GM12878 (cell line): Measurements from ENCODE around the gene SSMEM1. TPM values are rescaled to one million over a fixed set of nuclear protein-coding genes. Genes with fewer than 3 reads are reported as not detected.

Source experiments
- ATAC-seq: fragments of 200-7000 bp; cut with Tn5 transposase; 3 replicates; pipeline ENCODE4 v1.9.1; 2020; ENCODE audit warnings: mild to moderate bottlenecking, moderate library complexity
- BruUV-seq: library from RNA; stranded (reverse); fragments of 400-500 nt; replicated peaks from 2 replicates; lab custom pipeline; 2021; lab: Mats Ljungman, UMichigan
- CTCF ChIA-PET: fragments of 300-600 bp; sonication (Branson Sonifier 250); formaldehyde crosslinking; extraction: SDS; loops from one replicate; lab custom pipeline; 2021; ENCODE audit warnings: inconsistent platforms; lab: Yijun Ruan, JAX
- POLR2A ChIA-PET: fragments of 350-600 bp; formaldehyde crosslinking; extraction: SDS; loops from one replicate; lab custom pipeline; 2021; ENCODE audit warnings: inconsistent platforms; lab: Charles Lee
- RAD21 ChIA-PET: fragments of 300-600 bp; sonication (Branson Sonifier 250); formaldehyde crosslinking; loops from one replicate; lab custom pipeline; 2023; ENCODE audit warnings: antibody characterized with exemption; ENCODE audit not compliant: unreplicated experiment; lab: Charles Lee
- SMC1A ChIA-PET: fragments of 300-600 bp; sonication (Branson Sonifier 250); formaldehyde crosslinking; loops from one replicate; lab custom pipeline; 2023; ENCODE audit not compliant: unreplicated experiment, uncharacterized antibody; lab: Charles Lee
- DNase-seq: peaks from one replicate; pipeline ENCODE4 v3.0.0-alpha.2; 2011; ENCODE audit warnings: low read depth, low spot score
- FAIRE-seq: peaks from 3 replicates; lab custom pipeline; 2011; peaks lifted over from hg19 to GRCh38; lab: Jason Lieb, UNC
- H2AFZ ChIP-seq: 2 replicates; pipeline ENCODE4 v1.6.0; 2011; ENCODE audit warnings: low read depth, low read length, control low read depth; ENCODE audit not compliant: control insufficient read depth
- H3K27ac ChIP-seq: 2 replicates; pipeline ENCODE4 v1.5.1; 2011; ENCODE audit warnings: control low read depth; ENCODE audit not compliant: control insufficient read depth, insufficient read depth
- H3K27me3 ChIP-seq, 2 experiments: replicated peaks in 1 of 2; 2 replicates each; pipeline versions ENCODE4 v1.6.0 to v1.6.1; 2011; ENCODE audit warnings: low read length in 1 of 2; ENCODE audit not compliant: control insufficient read depth in 2 of 2, insufficient read depth in 2 of 2
- H3K36me3 ChIP-seq, 2 experiments: 2 replicates each; pipeline ENCODE4 v1.5.1; 2011; ENCODE audit warnings: low read length in 1 of 2; ENCODE audit not compliant: control insufficient read depth in 2 of 2, insufficient read depth in 2 of 2
- H3K4me1 ChIP-seq: 2 replicates; pipeline ENCODE4 v1.6.1; 2011; ENCODE audit warnings: mild to moderate bottlenecking, low read length, moderate library complexity, mixed read lengths; ENCODE audit not compliant: control insufficient read depth, insufficient read depth
- H3K4me2 ChIP-seq: 2 replicates; pipeline ENCODE4 v1.6.0; 2011; ENCODE audit warnings: control low read depth; ENCODE audit not compliant: control insufficient read depth, insufficient read depth
- H3K4me3 ChIP-seq: fragments of 200-600 bp; sonication (generic); 2 replicates; pipeline ENCODE4 v1.5.1; 2016
- H3K79me2 ChIP-seq: 2 replicates; pipeline ENCODE4 v1.6.0; 2011; ENCODE audit warnings: low read length; ENCODE audit not compliant: control insufficient read depth, insufficient read depth
- H3K9ac ChIP-seq: 2 replicates; pipeline ENCODE4 v1.8.0; 2011; ENCODE audit warnings: low read length, control low read depth, mixed read lengths; ENCODE audit not compliant: control insufficient read depth, insufficient read depth
- H3K9me3 ChIP-seq: replicated peaks from 3 replicates; pipeline ENCODE4 v1.5.1; 2011; ENCODE audit warnings: mild to moderate bottlenecking, low read length; ENCODE audit not compliant: control insufficient read depth, insufficient read depth
- H4K20me1 ChIP-seq: 2 replicates; pipeline ENCODE4 v1.6.0; 2011; ENCODE audit not compliant: control insufficient read depth, insufficient read depth
- BHLHE40 ChIP-seq, 2 experiments: fragments of 450-650 bp in 1 of 2; IDR thresholded peaks; 2 replicates each; pipeline ENCODE4 v1.6.1; 2011 to 2017; ENCODE audit warnings: low read depth in 2 of 2, borderline replicate concordance in 1 of 2, improper control_type of control experiment in 1 of 2, low read length in 1 of 2, mild to moderate bottlenecking in 1 of 2
- GABPA ChIP-seq: IDR thresholded peaks from 2 replicates; pipeline ENCODE4 v1.6.1; 2014; ENCODE audit warnings: antibody characterized with exemption, low read depth, mild to moderate bottlenecking, inconsistent platforms
- KDM1A ChIP-seq: fragments of 200-600 bp; sonication (generic); IDR thresholded peaks from 2 replicates; pipeline ENCODE4 v1.6.1; 2016; ENCODE audit warnings: borderline replicate concordance
- MYC ChIP-seq: IDR thresholded peaks from 2 replicates; pipeline ENCODE4 v1.6.1; 2011; ENCODE audit warnings: mild to moderate bottlenecking, low read length, moderate library complexity, inconsistent platforms; ENCODE audit not compliant: insufficient read depth, insufficient replicate concordance, insufficient read length, severe bottlenecking
- POLR2A ChIP-seq: IDR thresholded peaks from 2 replicates; pipeline ENCODE4 v1.6.1; 2011; ENCODE audit warnings: low read depth, mild to moderate bottlenecking, low read length
- RBBP5 ChIP-seq: fragments of 200-600 bp; sonication (generic); conservative IDR thresholded peaks from 2 replicates; pipeline ENCODE4 v1.6.1; 2016
- SMC3 ChIP-seq: IDR thresholded peaks from 2 replicates; pipeline ENCODE4 v1.6.1; 2011; ENCODE audit warnings: low read length, improper control_type of control experiment, borderline replicate concordance
- STAT1 ChIP-seq: fragments of 450-650 bp; conservative IDR thresholded peaks from 2 replicates; pipeline ENCODE4 v1.6.1; 2014; ENCODE audit warnings: antibody characterized with exemption, mild to moderate bottlenecking
- TAF1 ChIP-seq: IDR thresholded peaks from 2 replicates; pipeline ENCODE4 v1.6.1; 2011; ENCODE audit warnings: mild to moderate bottlenecking, low read depth, low read length, borderline replicate concordance
- WGBS: methylation state at CpG from one replicate; pipeline ENCODE4 v1.1.6; 2016; ENCODE audit warnings: low lambda C conversion rate; ENCODE audit not compliant: insufficient replicate concordance, insufficient coverage; ENCODE audit errors: missing lambda C conversion rate; 5-methylcytosine and 5-hydroxymethylcytosine counted together
- in situ Hi-C: fragments of 300-500 bp; cut with MboI; formaldehyde crosslinking; loops from 9 replicates; pipeline ENCODE4 v1.14.3; 2018; ENCODE audit warnings: mixed read lengths
- intact Hi-C: fragments of 100-400 bp; cut with micrococcal nuclease; formaldehyde crosslinking; loops from one replicate; pipeline ENCODE4 v1.14.2; 2022; ENCODE audit not compliant: unreplicated experiment
- polyA plus RNA-seq, 11 experiments: library from polyadenylated mRNA; depleted of rRNA in 4 of 11; unstranded in 6 of 11; stranded (reverse) in 5 of 11; fragments of >200 nt; fragmentation: Nextera tagmentation in 4 of 11; fragmentation: Illumina TruSeq in 1 of 11; extraction: Ambion mirVana in 4 of 11; extraction: Trizol in 1 of 11; gene quantifications; 1 replicate in 1 of 11; 2 replicates in 10 of 11; pipeline versions ENCODE4 v1.2.1 to v1.2.3, GENCODE V29; 2011 to 2016; ENCODE audit warnings: inconsistent platforms in 2 of 11, missing spikeins in 2 of 11, low read depth in 1 of 11
- total RNA-seq, 4 experiments: library from RNA; depleted of rRNA in 3 of 4; stranded (reverse); fragments of >200 nt in 3 of 4; fragmentation: Illumina TruSeq in 1 of 4; extraction: Trizol in 1 of 4; gene quantifications; 2 replicates each; pipeline versions ENCODE4 v1.2.1 to v1.2.3, GENCODE V29; 2013 to 2021

Gene SSMEM1
- total and polyA plus RNA-seq, 10 of the 15 experiments (the other 5 are each of a cell fraction or from before 2014, with no cell fraction given), result not detected

DNA sequence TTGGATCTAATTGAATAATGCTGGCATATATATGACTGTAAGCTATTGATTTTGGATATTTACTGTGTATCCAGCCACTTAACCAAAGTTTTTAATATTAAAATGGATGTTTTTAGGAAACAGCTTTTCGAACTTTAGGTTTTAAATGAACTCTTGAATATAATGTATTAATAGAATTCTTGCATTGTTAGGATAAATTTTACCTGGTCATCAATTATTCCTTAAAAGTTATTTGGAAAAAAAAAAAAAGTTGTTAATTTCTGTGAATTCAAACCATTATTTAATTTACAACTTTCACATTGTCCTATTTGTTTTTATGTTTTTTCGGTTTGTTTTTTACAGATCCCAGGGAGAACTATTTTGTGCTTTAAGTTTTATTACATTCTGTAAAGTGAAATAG, 12.3 kb upstream of the SSMEM1 start:
- FAIRE-seq (no peak), ATAC-seq (no peak), DNase-seq (no peak)
- intact Hi-C loops (loop anchor here (5.0 kb wide), 1 partner anchor 123 kb away; the partner anchor contains the start of gene KLHDC10), in situ Hi-C loops (no loop called here)
- H3K9ac ChIP-seq, result no peak overlapping the region
- no peaks in the 10 kb centered on the region for H3K4me1 ChIP-seq
- ChIA-PET CTCF (interaction anchor here (1.1 kb wide), 1 partner anchor 10 kb away, joined by 3 read pairs; no protein-coding TSS in a partner anchor), SMC1A (interaction anchor here (1.0 kb wide), 1 partner anchor 44 kb away, joined by 3 read pairs; no protein-coding TSS in a partner anchor), RAD21 (no interaction called here), POLR2A (interaction anchor here (0.6 to 0.8 kb wide), 3 partner anchors 8 to 108 kb away, joined by 3 to 5 read pairs (median 4); no protein-coding TSS in a partner anchor)
- H4K20me1 ChIP-seq, result no peaks in the 10 kb centered on the region
- no peak overlapping the region for H2AFZ ChIP-seq
- no peak overlapping the region for H3K4me2 ChIP-seq
- no peaks in the 10 kb centered on the region for H3K27me3 ChIP-seq
- no peaks in the 10 kb centered on the region; the same call in 1 of the 2 replicates for H3K79me2 ChIP-seq
- TF ChIP-seq GABPA (no peak), SMC3 (no peak), BHLHE40 (IDR thresholded peaks at IDR 0.05; ENCODE audit: borderline replicate concordance in 1 of 2, low read depth in 2 of 2, low read length in 1 of 2) (no peak), KDM1A (no peak)
- H3K9me3 ChIP-seq, result no peaks in the 10 kb centered on the region; the same call in 2 of the 3 replicates
- no TSS peak for BruUV-seq
- H3K4me3 ChIP-seq, result no peak overlapping the region
- 100% methylated on average over 2 of the region's 2 CpGs for WGBS
- H3K27ac ChIP-seq, result no peak overlapping the region
- H3K36me3 ChIP-seq, result peaks cover 0 to 32% of the 10 kb centered on the region in 2 experiments; a peak in 2 of 4 replicates

DNA sequence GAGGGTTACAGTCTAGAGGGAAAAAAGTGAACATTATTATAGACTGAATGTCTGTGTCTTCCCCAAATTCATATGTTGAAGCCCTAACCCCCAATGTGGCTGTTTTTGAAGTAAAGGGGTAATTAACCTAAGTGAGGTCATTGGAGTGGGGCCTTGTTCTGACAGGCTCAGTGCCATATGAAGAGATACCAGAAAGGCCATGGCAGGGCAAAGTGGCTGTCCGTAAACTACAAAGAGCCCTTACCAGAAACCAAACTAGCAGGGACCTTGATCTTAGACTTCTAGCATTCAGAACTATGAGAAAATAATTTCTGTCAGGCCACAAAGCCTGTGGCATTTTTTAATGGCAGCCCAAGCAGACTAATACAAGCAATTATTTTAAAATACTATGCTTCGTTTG, 11.2 kb upstream of the SSMEM1 start:
- CTCF ChIA-PET, result no interaction called here
- no TSS peak for BruUV-seq

More for the DNA sequence above, 11.2 kb upstream of the SSMEM1 start:
- H3K36me3 ChIP-seq, result peaks cover 0 to 34% of the 10 kb centered on the region in 2 experiments; a peak in 2 of 4 replicates
- FAIRE-seq, result no peak
- no peaks in the 10 kb centered on the region for H3K27me3 ChIP-seq
- H3K4me3 ChIP-seq, result no peak overlapping the region
- no peaks in the 10 kb centered on the region; the same call in 1 of the 2 replicates for H3K79me2 ChIP-seq
- in situ Hi-C loops (no loop called here), intact Hi-C loops (loop anchor here (5.0 kb wide), 1 partner anchor 124 kb away; the partner anchor contains the start of gene KLHDC10)
- no peak overlapping the region for H3K4me2 ChIP-seq
- TF ChIP-seq RBBP5 (no peak), TAF1 (no peak), STAT1 (no peak), POLR2A (no peak), MYC (no peak)
- ChIA-PET POLR2A (no interaction called here), RAD21 (no interaction called here), SMC1A (interaction anchor here (2.4 kb wide), 1 partner anchor 11 kb away, joined by 7 read pairs; no protein-coding TSS in a partner anchor)
- 98% methylated on average over 2 of the region's 2 CpGs for whole genome bisulfite sequencing
- H3K4me1 ChIP-seq, result no peaks in the 10 kb centered on the region
- no peaks in the 10 kb centered on the region; the same call in 2 of the 3 replicates for H3K9me3 ChIP-seq
- no peak for ATAC-seq
- DNase-seq, result no peak
- H3K9ac ChIP-seq, result no peak overlapping the region
- no peak overlapping the region for H3K27ac ChIP-seq
- H2AFZ ChIP-seq, result no peak overlapping the region
- H4K20me1 ChIP-seq, result no peaks in the 10 kb centered on the region
